Right lobe of liver (tissue), 4 donors: ENCODE data around the gene CD83.

Experiments used
- POLR2A ChIP-seq: fragments of 450-650 bp; IDR thresholded peaks from one replicate; pipeline ENCODE4 v1.6.1; 2017; ENCODE audit warnings: antibody characterized with exemption, mild to moderate bottlenecking
- TF ChIP-seq, protein P1 (sequence below), 4 donors: fragments of 200-600 bp in 3 of 4; fragments of 450-650 bp in 1 of 4; IDR thresholded peaks; one replicate each; pipeline versions ENCODE4 v1.5.1 to v1.8.0; 2016 to 2022; ENCODE audit warnings: antibody characterized with exemption in 4 of 4, mild to moderate bottlenecking in 2 of 4
- donor health status: DM: no; HTN: no; CAD: no.
- donor health status: DM: no; HTN: no; CAD: no.
- donor health status: DM: no; HTN: yes; CAD: no.

GRCh38 chr6:14128012-14128411 lies 10.4 kb downstream of the CD83 start:
- TF ChIP-seq POLR2A, result no peak
- TF ChIP-seq, protein P1, sequence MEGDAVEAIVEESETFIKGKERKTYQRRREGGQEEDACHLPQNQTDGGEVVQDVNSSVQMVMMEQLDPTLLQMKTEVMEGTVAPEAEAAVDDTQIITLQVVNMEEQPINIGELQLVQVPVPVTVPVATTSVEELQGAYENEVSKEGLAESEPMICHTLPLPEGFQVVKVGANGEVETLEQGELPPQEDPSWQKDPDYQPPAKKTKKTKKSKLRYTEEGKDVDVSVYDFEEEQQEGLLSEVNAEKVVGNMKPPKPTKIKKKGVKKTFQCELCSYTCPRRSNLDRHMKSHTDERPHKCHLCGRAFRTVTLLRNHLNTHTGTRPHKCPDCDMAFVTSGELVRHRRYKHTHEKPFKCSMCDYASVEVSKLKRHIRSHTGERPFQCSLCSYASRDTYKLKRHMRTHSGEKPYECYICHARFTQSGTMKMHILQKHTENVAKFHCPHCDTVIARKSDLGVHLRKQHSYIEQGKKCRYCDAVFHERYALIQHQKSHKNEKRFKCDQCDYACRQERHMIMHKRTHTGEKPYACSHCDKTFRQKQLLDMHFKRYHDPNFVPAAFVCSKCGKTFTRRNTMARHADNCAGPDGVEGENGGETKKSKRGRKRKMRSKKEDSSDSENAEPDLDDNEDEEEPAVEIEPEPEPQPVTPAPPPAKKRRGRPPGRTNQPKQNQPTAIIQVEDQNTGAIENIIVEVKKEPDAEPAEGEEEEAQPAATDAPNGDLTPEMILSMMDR (IDR thresholded peaks at IDR 0.05), result no peak
